ENCODE measurements around the gene EEF2K. TPM values are rescaled to one million over a fixed set of nuclear protein-coding genes. Genes with fewer than 3 reads are reported as not detected.
A peak's percentile ranks its signal among the peaks of the same experiment; 100 is the strongest.

EEF2K gene
- total and polyA plus RNA-seq, 7 experiments from 2014 or later = 1.9 to 27.9 (median 19.9) TPM

DNA sequence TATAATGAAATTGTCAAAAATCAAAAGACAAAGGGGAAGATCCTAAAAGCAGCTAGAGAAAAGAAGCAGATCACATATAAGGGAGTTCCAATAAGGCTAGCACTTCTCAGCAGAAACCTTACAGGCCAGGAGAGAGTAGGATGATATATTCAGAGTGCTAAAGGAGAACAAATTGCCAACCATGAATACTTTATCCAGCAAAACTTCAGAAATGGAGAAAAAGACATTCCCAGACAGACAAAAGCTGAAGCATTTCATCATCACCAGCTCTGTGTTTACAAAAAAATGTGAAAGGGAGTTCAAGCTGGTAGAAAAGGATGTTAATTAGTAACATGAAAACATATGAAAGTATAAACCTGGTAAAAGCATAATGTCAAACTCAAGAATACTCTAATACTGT, 131.0 kb downstream of the EEF2K start:
- Histone ChIP-seq H3K36me3 (ENCODE audit: control insufficient read depth in 2 of 3, insufficient read depth in 3 of 3, low read length in 3 of 3) (peaks cover 19 to 46% (median 21%) of the 10 kb centered on the region in 3 experiments), H3K4me3 (ENCODE audit: low read length) (no peak overlapping the region), H3K27me3 (ENCODE audit: control insufficient read depth in 2 of 2, insufficient read depth in 2 of 2, low read length in 2 of 2) (no peaks in the 10 kb centered on the region), H3K4me1 (ENCODE audit: control insufficient read depth in 2 of 2, insufficient read depth in 2 of 2, low read length in 2 of 2) (no peaks in the 10 kb centered on the region), H3K9me3 (ENCODE audit: control insufficient read depth in 2 of 3, low read length in 3 of 3) (peaks cover 0 to 34% (median 7%) of the 10 kb centered on the region in 3 experiments), H3K27ac (ENCODE audit: low read depth, low read length) (no peak overlapping the region)
- no peak for ATAC-seq
- peak overlapping the region in 1 of 10 donors; percentile 41 for H3K4me3 Mint-ChIP-seq
- ChIA-PET POLR2A (interaction anchor here (0.6 to 3.4 kb wide), 4 partner anchors 21 to 1437 kb away, joined by 3 to 19 read pairs (median 6); partner anchors contain the start of gene DCUN1D3), CTCF (interaction anchor here (1.2 to 1.5 kb wide), 2 partner anchors 18 to 21 kb away, joined by 3 to 6 read pairs; no protein-coding TSS in a partner anchor)
- H3K4me1 Mint-ChIP-seq = peaks cover 2 to 18% (median 17%) of the 10 kb centered on the region in 7 donors
- H3K9me3 Mint-ChIP-seq = peaks cover 11 to 70% (median 25%) of the 10 kb centered on the region in 11 donors
- no peaks in the 10 kb centered on the region for H3K27me3 Mint-ChIP-seq
- H3K36me3 Mint-ChIP-seq = peaks cover 45 to 89% (median 87%) of the 10 kb centered on the region in 5 donors
- intact Hi-C loops (cut with micrococcal nuclease) = loop anchor here in 1 of 2 donors (2.0 to 5.0 kb wide), 2 partner anchors 18 to 35 kb away; partner anchors contain the start of gene CDR2
- no peak for DNase-seq
- H3K27ac Mint-ChIP-seq = peak overlapping the region in 1 of 9 donors; percentile 59

DNA sequence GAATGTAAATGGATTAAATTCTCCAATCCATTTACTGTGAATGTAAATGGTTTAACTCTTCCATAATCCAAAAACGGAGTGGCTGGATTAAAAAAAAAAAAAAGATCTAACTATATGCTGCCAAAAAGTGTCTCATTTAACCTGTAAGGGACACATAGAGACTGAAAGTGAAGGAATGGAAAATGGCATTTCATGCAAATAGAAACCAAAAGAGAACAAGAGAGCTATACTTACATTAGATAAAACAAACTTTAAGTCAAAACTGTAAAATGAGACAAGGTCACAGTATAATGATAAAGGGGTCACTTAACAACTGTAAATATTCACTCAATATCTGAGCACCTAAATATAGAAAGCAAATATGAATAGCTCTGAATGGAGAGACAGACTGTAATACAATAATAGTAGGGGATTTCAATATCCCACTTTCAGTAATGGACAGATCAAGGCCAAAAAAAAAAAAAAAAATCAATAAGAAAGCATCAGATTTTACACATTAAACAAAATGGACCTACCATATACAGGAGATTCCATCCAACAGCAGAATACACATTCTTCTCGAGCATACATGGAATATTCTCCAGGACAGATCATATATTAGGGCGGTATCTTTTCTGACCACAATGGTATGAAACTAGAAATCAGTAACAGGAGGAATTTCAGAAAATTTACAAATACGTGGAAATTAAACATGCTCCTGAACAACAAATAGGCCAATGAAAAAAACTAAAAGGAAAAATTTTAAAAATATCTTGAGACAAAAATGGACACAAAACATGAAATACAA, 132.0 kb downstream of the EEF2K start:
- ATAC-seq = no peak
- CTCF ChIA-PET = interaction anchor here (0.6 to 1.5 kb wide), 2 partner anchors 20 to 1147 kb away, joined by 4 to 6 read pairs; no protein-coding TSS in a partner anchor
- H3K27ac Mint-ChIP-seq = peak overlapping the region in 7 of 9 donors; percentile 11 to 80 (median 23)

More for the DNA sequence above, 132.0 kb downstream of the EEF2K start:
- Histone ChIP-seq H3K36me3 (ENCODE audit: control insufficient read depth in 2 of 3, insufficient read depth in 3 of 3, low read length in 3 of 3) (peaks cover 19 to 37% (median 21%) of the 10 kb centered on the region in 3 experiments), H3K27ac (ENCODE audit: low read depth, low read length) (no peak overlapping the region), H3K27me3 (ENCODE audit: control insufficient read depth in 2 of 2, insufficient read depth in 2 of 2, low read length in 2 of 2) (no peaks in the 10 kb centered on the region), H3K4me3 (ENCODE audit: low read length) (no peak overlapping the region), H3K9me3 (ENCODE audit: control insufficient read depth in 2 of 3, low read length in 3 of 3) (peaks cover 0 to 34% (median 7%) of the 10 kb centered on the region in 3 experiments), H3K4me1 (ENCODE audit: control insufficient read depth in 2 of 2, insufficient read depth in 2 of 2, low read length in 2 of 2) (no peaks in the 10 kb centered on the region)
- H3K4me1 Mint-ChIP-seq = peaks cover 2 to 28% (median 26%) of the 10 kb centered on the region in 7 donors
- POLR2A ChIA-PET = interaction anchor here (1.0 to 3.4 kb wide), 4 partner anchors 20 to 35 kb away, joined by 3 to 19 read pairs (median 6); no protein-coding TSS in a partner anchor
- no peaks in the 10 kb centered on the region for H3K27me3 Mint-ChIP-seq
- H3K36me3 Mint-ChIP-seq = peaks cover 41 to 90% (median 89%) of the 10 kb centered on the region in 5 donors
- DNase-seq = no peak
- no peak overlapping the region for H3K4me3 Mint-ChIP-seq
- intact Hi-C loops (cut with micrococcal nuclease) = loop anchor here in 1 of 2 donors (2.0 to 5.0 kb wide), 2 partner anchors 17 to 34 kb away; partner anchors contain the start of gene CDR2
- peaks cover 11 to 72% (median 25%) of the 10 kb centered on the region in 11 donors for H3K9me3 Mint-ChIP-seq

Other genes starting within 250 kb of the EEF2K start
- gene PDZD9, start 205.2 kb upstream of the EEF2K start, total RNA-seq = not detected
- under 1 TPM in 1 of 2 donors, not detected in 1; 0.36 TPM for gene PDZD9, start 205.2 kb upstream of the EEF2K start, polyA plus RNA-seq
- 10 to 100 TPM in 3 of 5 experiments, 1 to 10 TPM in 2; 8.5 to 24.0 (median 13.5) TPM for gene MOSMO, start 198.2 kb upstream of the EEF2K start, total RNA-seq
- gene MOSMO, start 198.2 kb upstream of the EEF2K start, polyA plus RNA-seq = 1 to 10 TPM; 2.8 to 3.4 TPM
- under 1 TPM; 0.19 to 0.84 (median 0.32) TPM for gene VWA3A, start 113.7 kb upstream of the EEF2K start, total RNA-seq
- not detected for gene VWA3A, start 113.7 kb upstream of the EEF2K start, polyA plus RNA-seq
- 1 to 10 TPM in 2 of 5 experiments, under 1 TPM in 2, not detected in 1; 0.67 to 1.6 (median 1.0) TPM for gene SDR42E2, start 43.8 kb upstream of the EEF2K start, total RNA-seq
- under 1 TPM; 0.07 to 0.48 TPM for gene SDR42E2, start 43.8 kb upstream of the EEF2K start, polyA plus RNA-seq
- 100 to 1,000 TPM in 4 of 5 experiments, 10 to 100 TPM in 1; 60.1 to 232 (median 112) TPM for gene POLR3E, start 91.1 kb downstream of the EEF2K start, total RNA-seq
- gene POLR3E, start 91.1 kb downstream of the EEF2K start, polyA plus RNA-seq = 10 to 100 TPM; 11.8 to 19.2 TPM
- 10 to 100 TPM; 28.7 to 91.9 (median 65.6) TPM for gene CDR2, start 168.3 kb downstream of the EEF2K start, total RNA-seq
- 100 to 1,000 TPM in 1 of 2 donors, 10 to 100 TPM in 1; 66.0 to 115 TPM for gene CDR2, start 168.3 kb downstream of the EEF2K start, polyA plus RNA-seq

Measured in naive thymus-derived CD4-positive, alpha-beta T cell (primary cell).